H9 (cell line): ENCODE measurements around the gene SELENOV. TPM values are rescaled to one million over a fixed set of nuclear protein-coding genes. Genes with fewer than 3 reads are reported as not detected.

Experiments
- DNase-seq: peaks from one replicate; pipeline ENCODE4 v3.0.0-alpha.2; 2017
- H2AFZ ChIP-seq: one replicate; pipeline ENCODE4 v1.6.1; 2013; ENCODE audit warnings: mild to moderate bottlenecking, low read length, control low read depth, moderate library complexity
- H2AK5ac ChIP-seq: 2 replicates; pipeline ENCODE4 v1.6.1; 2013; ENCODE audit warnings: low read length, control low read depth, mixed read lengths; ENCODE audit not compliant: insufficient read length
- H2BK120ac ChIP-seq: one replicate; pipeline ENCODE4 v1.6.1; 2013; ENCODE audit warnings: low read depth, mild to moderate bottlenecking, low read length, control low read depth, inconsistent platforms; ENCODE audit not compliant: poor library complexity, severe bottlenecking
- H2BK12ac ChIP-seq: 2 replicates; pipeline ENCODE4 v1.6.1; 2013; ENCODE audit warnings: low read length, control low read depth, mixed read lengths, low read depth; ENCODE audit not compliant: insufficient read length
- H2BK15ac ChIP-seq: 2 replicates; pipeline ENCODE4 v1.6.1; 2013; ENCODE audit warnings: low read depth, low read length, control low read depth
- H2BK20ac ChIP-seq: one replicate; pipeline ENCODE4 v1.6.1; 2013; ENCODE audit warnings: low read depth, mild to moderate bottlenecking, low read length, control low read depth, inconsistent platforms; ENCODE audit not compliant: poor library complexity, severe bottlenecking
- H2BK5ac ChIP-seq: 2 replicates; pipeline ENCODE4 v1.6.1; 2013; ENCODE audit warnings: low read length, control low read depth, mixed read lengths; ENCODE audit not compliant: insufficient read length
- H3K14ac ChIP-seq: 2 replicates; pipeline ENCODE4 v1.6.1; 2013; ENCODE audit warnings: low read length, control low read depth; ENCODE audit not compliant: insufficient read depth
- H3K18ac ChIP-seq: 2 replicates; pipeline ENCODE4 v1.6.1; 2013; ENCODE audit warnings: low read depth, mild to moderate bottlenecking, mixed read lengths, low read length, control low read depth; ENCODE audit not compliant: insufficient read length
- H3K23ac ChIP-seq: 2 replicates; pipeline ENCODE4 v1.6.1; 2013; ENCODE audit warnings: low read length, control low read depth, mixed read lengths, low read depth; ENCODE audit not compliant: insufficient read length
- H3K23me2 ChIP-seq: 2 replicates; pipeline ENCODE4 v1.6.1; 2013; ENCODE audit warnings: low read depth, mild to moderate bottlenecking, mixed read lengths, low read length, control low read depth; ENCODE audit not compliant: insufficient read length, poor library complexity, severe bottlenecking
- H3K27ac ChIP-seq: 2 replicates; pipeline ENCODE4 v1.5.1; 2013; ENCODE audit warnings: low read length, control low read depth, mixed read lengths, low read depth; ENCODE audit not compliant: insufficient read length
- H3K27me3 ChIP-seq: 2 replicates; pipeline ENCODE4 v1.6.1; 2013; ENCODE audit warnings: low read length, control low read depth, inconsistent platforms; ENCODE audit not compliant: insufficient read depth
- H3K4ac ChIP-seq: 2 replicates; pipeline ENCODE4 v1.6.1; 2013; ENCODE audit warnings: low read depth, mild to moderate bottlenecking, control low read depth, inconsistent platforms, low read length, moderate library complexity
- H3K4me1 ChIP-seq: 2 replicates; pipeline ENCODE4 v1.6.1; 2013; ENCODE audit warnings: low read length, control low read depth, inconsistent platforms; ENCODE audit not compliant: insufficient read depth
- H3K4me2 ChIP-seq: 2 replicates; pipeline ENCODE4 v1.6.1; 2013; ENCODE audit warnings: low read length, control low read depth, mixed read lengths; ENCODE audit not compliant: insufficient read length, insufficient read depth
- H3K56ac ChIP-seq: 2 replicates; pipeline ENCODE4 v1.6.1; 2013; ENCODE audit warnings: low read depth, mild to moderate bottlenecking, mixed read lengths, low read length, control low read depth; ENCODE audit not compliant: insufficient read length
- H3K79me1 ChIP-seq: 2 replicates; pipeline ENCODE4 v1.6.1; 2013; ENCODE audit warnings: low read depth, mild to moderate bottlenecking, moderate library complexity, low read length, control low read depth, inconsistent platforms; ENCODE audit not compliant: insufficient read depth, poor library complexity, severe bottlenecking
- H3K79me2 ChIP-seq: 2 replicates; pipeline ENCODE4 v1.6.1; 2013; ENCODE audit warnings: low read length, control low read depth, inconsistent platforms; ENCODE audit not compliant: insufficient read depth
- H3K9ac ChIP-seq: 2 replicates; pipeline ENCODE4 v1.6.1; 2013; ENCODE audit warnings: low read length, control low read depth, mixed read lengths; ENCODE audit not compliant: insufficient read length; ENCODE audit errors: extremely low read depth
- H3K9me3 ChIP-seq: one replicate; pipeline ENCODE4 v1.6.1; 2013; ENCODE audit warnings: low read depth, low read length, inconsistent platforms; ENCODE audit not compliant: control insufficient read depth
- H3T11ph ChIP-seq: one replicate; pipeline ENCODE4 v1.6.1; 2013; ENCODE audit warnings: mild to moderate bottlenecking, low read length, control low read depth, inconsistent platforms
- H4K20me1 ChIP-seq: one replicate; pipeline ENCODE4 v1.6.1; 2013; ENCODE audit not compliant: control insufficient read depth, insufficient read length, insufficient read depth
- H4K5ac ChIP-seq: 2 replicates; pipeline ENCODE4 v1.6.1; 2013; ENCODE audit warnings: low read depth, mild to moderate bottlenecking, mixed read lengths, low read length, control low read depth; ENCODE audit not compliant: insufficient read length
- H4K8ac ChIP-seq: replicated peaks from 2 replicates; pipeline ENCODE4 v1.6.1; 2013; ENCODE audit warnings: low read length, control low read depth, mixed read lengths, low read depth; ENCODE audit not compliant: insufficient read length
- H4K91ac ChIP-seq: 2 replicates; pipeline ENCODE4 v1.6.1; 2013; ENCODE audit warnings: low read depth, mild to moderate bottlenecking, moderate library complexity, mixed read lengths, low read length, control low read depth; ENCODE audit not compliant: insufficient read length
- H3K27ac Mint-ChIP-seq, 3 experiments: 2 replicates in 2 of 3; 3 replicates in 1 of 3; pipeline ENCODE4 v1.8.0; 2020 to 2021; ENCODE audit warnings: mixed read lengths in 3 of 3, mild to moderate bottlenecking in 1 of 3, moderate library complexity in 1 of 3
- H3K27me3 Mint-ChIP-seq: 2 replicates; pipeline ENCODE4 v1.8.0; 2021; ENCODE audit warnings: low read depth, mild to moderate bottlenecking, moderate library complexity, mixed read lengths
- H3K36me3 Mint-ChIP-seq, 3 experiments: 2 replicates in 2 of 3; 3 replicates in 1 of 3; pipeline ENCODE4 v1.8.0; 2020 to 2021; ENCODE audit warnings: low read depth in 3 of 3, mixed read lengths in 3 of 3; ENCODE audit not compliant: insufficient read depth in 1 of 3
- H3K4me1 Mint-ChIP-seq, 2 experiments: 2 replicates each; pipeline ENCODE4 v1.8.0; 2020; ENCODE audit warnings: mixed read lengths in 2 of 2
- H3K4me3 Mint-ChIP-seq, 2 experiments: 2 replicates in 1 of 2; 3 replicates in 1 of 2; pipeline ENCODE4 v1.8.0; 2020 to 2021; ENCODE audit warnings: mild to moderate bottlenecking in 2 of 2, mixed read lengths in 2 of 2, moderate library complexity in 1 of 2
- H3K9me3 Mint-ChIP-seq, 2 experiments: 2 replicates in 1 of 2; 3 replicates in 1 of 2; pipeline ENCODE4 v1.8.0; 2020; ENCODE audit warnings: mild to moderate bottlenecking in 2 of 2, mixed read lengths in 2 of 2, moderate library complexity in 1 of 2
- CTCF ChIP-seq: fragments of 200-600 bp; sonication (generic); conservative IDR thresholded peaks from 3 replicates; pipeline ENCODE4 v1.8.0; 2021; ENCODE audit warnings: antibody characterized with exemption, mild to moderate bottlenecking
- WGBS: extraction: QIAGEN DNeasy Blood & Tissue Kit; methylation state at CpG from one replicate; pipeline ENCODE4 v1.1.7; 2013; ENCODE audit warnings: missing lambda C conversion rate, low lambda C conversion rate, mixed read lengths; ENCODE audit not compliant: insufficient read length; ENCODE audit errors: extremely low coverage; 5-methylcytosine and 5-hydroxymethylcytosine counted together
- total RNA-seq: library from RNA; stranded (reverse); gene quantifications from 2 replicates; pipeline ENCODE4 v1.2.1, GENCODE V29; 2021

Gene SELENOV
- total RNA-seq, 1 experiment from 2014 or later = 6.9 TPM

- peaks cover 12 to 20% (median 19%) of the 10 kb centered on the region in 3 experiments; a peak in 6 of 7 replicates for H3K36me3 Mint-ChIP-seq
These were observed 2.5 kb downstream of the SELENOV start for GRCh38 chr19:39517432-39517831.

More at GRCh38 chr19:39517432-39517831, 2.5 kb downstream of the SELENOV start:
- no peak overlapping the region for H2BK15ac ChIP-seq
- no peak overlapping the region for H2BK5ac ChIP-seq
- H3K27ac ChIP-seq = no peak overlapping the region
- Mint-ChIP-seq H3K4me3 (peak overlapping the region; percentile 88 to 90), H3K4me1 (peaks cover 26 to 27% of the 10 kb centered on the region in 2 experiments), H3K27me3 (peaks cover 40% of the 10 kb centered on the region), H3K27ac (peak overlapping the region in 1 of 3 experiments; percentile 59; a peak in 2 of 7 replicates), H3K9me3 (no peaks in the 10 kb centered on the region; a peak in 1 of 5 replicates)
- H3K79me2 ChIP-seq = no peaks in the 10 kb centered on the region; the same call in 1 of the 2 replicates
- no peak for DNase-seq
- H2BK20ac ChIP-seq = no peak overlapping the region
- H2AK5ac ChIP-seq = no peak overlapping the region
- H3K14ac ChIP-seq = no peak overlapping the region
- H2AFZ ChIP-seq = no peak overlapping the region
- no peak overlapping the region for H4K91ac ChIP-seq
- no peak for TF ChIP-seq CTCF
- H3K56ac ChIP-seq = no peak overlapping the region
- WGBS = no CpG with 5 or more reads among the region's 3 CpGs
- no peak overlapping the region for H4K5ac ChIP-seq
- peak overlapping the region; percentile 18 for H3K4me2 ChIP-seq
- no peak overlapping the region for H3T11ph ChIP-seq
- no peaks in the 10 kb centered on the region for H3K9me3 ChIP-seq
- H4K20me1 ChIP-seq = no peaks in the 10 kb centered on the region
- H3K27me3 ChIP-seq = no peaks in the 10 kb centered on the region
- no peak overlapping the region for H3K18ac ChIP-seq
- H3K4me1 ChIP-seq = peaks cover 3% of the 10 kb centered on the region; the same call in 1 of the 2 replicates
- no peak overlapping the region for H3K4ac ChIP-seq
- no peak overlapping the region for H2BK12ac ChIP-seq
- H2BK120ac ChIP-seq = no peak overlapping the region
- H3K79me1 ChIP-seq = peaks cover 4% of the 10 kb centered on the region
- H3K23ac ChIP-seq = no peak overlapping the region
- no peak overlapping the region for H3K9ac ChIP-seq
- H3K23me2 ChIP-seq = peaks cover 10% of the 10 kb centered on the region
- H4K8ac ChIP-seq = no peak overlapping the region
